Measurements from ENCODE around the gene ROCK1.
"Not testable (repeated sequence)": the region's sequence is repeated elsewhere in the genome, so short reads cannot be mapped to it uniquely, and the experiment has no call there.

The ROCK1 gene

DNA sequence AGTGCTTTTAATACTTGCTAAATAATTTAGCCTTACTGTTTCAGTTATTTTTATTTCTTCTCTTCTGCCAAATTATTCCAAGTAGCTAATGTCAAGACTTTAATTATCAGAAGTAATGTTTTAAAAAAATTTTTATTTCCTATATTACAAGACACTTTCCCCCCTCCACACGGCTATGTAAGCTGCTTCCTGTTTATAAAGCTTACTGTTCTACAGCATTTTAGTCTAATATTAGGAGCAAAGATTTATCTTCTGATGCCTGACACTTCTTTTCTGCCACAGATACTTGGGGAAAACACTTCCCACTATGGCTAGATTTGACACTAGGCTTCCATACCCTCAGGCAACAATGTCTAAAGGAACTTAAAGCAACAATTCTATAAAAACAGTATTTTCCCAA is 62.3 kb downstream of the ROCK1 start:
- no peak for DNase-seq

DNA sequence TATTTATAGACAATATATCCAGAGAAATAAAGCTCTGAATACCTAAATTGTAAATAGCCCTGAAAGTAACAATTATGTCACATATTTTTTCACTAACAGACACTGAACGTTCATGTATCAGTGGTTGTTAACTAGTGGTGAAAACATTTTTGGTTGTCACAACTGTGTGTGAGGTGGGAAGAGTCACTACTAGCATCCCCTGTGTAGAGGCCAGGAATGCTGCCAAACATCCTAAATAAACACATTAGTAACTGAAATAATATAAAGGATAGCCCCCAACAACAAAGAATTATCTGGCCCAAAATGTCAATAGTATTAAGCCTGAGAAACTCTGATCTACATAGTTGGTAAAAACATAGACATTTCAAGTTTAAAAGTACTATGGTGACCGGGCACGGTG is 64.5 kb downstream of the ROCK1 start:
- no peak for DNase-seq

DNA sequence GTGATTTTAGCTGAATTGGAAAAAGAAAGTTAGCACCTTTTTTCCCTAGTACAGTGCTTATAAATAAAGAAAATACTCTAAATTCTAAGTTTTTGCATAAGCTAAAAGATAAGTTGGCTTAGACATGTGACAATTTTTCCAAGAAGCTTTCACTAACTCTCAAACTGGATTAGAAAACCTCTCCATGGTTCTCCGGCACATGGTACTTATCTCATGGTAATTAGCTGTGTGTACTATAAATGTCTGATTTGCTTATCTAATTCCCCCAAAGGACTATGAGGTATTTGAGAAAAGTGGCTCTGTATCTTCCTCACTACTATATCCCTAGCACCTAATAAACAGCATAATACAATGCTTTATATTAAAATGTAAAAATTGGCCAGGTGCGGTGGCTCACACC is 71.1 kb downstream of the ROCK1 start:
- DNase-seq: no peak

DNA sequence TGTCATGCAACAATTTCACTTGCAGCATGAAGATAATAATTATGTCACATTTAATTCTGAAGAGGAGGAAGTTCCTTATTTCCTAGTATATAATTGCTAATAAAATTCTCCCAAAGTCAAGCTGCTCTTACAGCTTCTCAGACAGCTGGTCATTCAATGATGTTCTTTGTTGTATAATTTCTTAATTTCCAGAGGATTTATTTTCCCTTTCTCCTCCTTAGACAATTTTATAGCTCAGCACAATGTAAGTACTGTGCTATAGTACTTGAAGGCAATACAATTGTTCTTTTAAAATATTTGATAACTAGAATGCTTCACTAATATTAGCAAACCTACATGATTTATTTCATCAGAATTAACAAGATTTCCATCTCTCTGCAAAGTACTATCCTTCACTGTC is 73.4 kb downstream of the ROCK1 start:
- no peak for DNase-seq

DNA sequence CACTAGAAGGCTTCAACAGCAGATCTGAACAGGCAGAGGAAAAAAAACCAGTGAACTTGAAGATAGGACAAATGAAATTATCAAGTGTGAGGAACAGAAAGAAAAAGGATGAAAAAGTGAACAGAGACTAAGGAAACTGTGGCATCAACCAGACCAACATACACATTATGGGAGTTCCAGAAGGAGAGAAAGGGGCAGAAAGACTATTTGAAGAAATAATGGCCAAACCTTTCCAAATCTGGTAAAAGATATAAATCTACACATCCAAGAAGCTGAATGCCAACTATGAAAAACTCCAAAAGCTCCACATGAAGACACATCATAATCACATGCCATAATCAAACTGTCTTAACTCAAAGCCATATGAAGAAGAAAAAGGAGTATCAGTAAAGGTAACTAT is 79.8 kb downstream of the ROCK1 start:
- DNase-seq: no peak

DNA sequence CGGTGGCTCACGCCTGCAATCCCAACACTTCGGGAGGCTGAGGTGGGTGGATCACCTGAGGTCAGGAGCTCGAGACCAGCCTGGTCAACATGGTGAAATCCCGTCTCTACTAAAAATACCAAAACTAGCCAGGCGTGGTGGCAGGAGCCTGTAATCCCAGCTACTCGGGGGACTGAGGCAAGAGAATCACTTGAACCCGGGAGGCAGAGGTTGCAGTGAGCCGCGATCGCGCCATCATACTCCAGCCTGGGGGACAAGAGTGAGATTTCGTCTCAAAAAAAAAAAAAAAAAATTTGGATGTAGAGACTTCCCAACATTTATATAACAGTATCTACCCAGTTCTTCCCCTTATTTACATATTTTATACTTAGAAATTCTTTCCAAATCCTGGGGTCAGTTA is 93.4 kb downstream of the ROCK1 start:
- DNase-seq: not testable (repeated sequence)

DNA sequence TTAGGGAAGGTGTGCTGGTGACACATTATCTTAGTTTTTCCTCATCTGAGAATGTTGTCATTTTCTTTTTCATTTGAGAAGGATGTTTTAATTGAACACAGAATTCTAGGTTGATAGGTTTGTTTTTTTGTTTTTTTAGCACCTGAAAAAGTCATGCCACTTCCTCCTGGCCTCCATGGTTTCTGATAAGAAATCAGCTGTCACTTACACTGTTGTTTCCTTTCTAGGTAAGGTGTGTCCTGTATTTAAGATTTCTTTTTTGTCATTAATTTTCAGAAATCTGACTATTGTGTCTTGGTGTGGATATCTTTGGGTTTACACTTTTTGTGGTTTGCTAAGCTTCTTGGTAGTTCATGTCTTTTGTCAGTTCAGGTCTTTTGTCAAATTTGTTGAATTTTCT is 99.3 kb downstream of the ROCK1 start:
- DNase-seq: no peak

DNA sequence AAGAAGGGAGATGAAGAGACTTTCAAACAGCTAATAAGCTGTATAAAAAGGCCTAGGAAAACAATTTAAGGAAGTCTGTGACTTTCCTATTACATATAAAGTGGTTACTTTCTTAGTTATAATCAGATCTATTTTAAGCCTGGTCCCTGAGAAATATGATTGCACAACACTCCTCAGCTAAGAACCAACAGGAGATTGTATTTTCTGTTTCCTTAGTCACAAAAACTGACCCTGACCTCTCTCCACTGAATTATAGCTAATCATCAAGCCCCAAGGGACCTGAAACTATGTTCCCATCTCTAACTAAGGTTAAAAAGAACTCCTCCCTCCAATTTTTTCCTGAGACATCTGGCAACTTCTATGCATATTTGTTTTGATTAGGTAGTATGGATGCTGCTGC is 106.9 kb downstream of the ROCK1 start:
- no peak for DNase-seq

DNA sequence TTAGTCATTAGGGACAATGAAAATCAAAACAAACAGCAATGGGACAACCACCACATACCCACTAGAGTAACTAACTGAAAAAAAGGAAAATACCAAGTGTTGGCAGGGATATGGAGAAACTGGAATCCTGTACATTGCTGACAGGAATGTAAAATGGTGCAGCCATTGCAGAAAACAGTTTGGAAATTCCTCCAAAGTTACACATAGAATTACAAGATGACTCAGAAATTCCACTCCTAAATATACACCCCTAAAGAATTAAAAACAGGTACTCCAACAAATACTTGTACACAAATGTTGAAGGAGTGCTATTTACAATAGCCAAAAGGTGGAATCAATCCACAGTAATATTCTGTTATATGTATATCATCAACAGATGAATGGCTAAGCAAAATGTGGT is 110.9 kb downstream of the ROCK1 start:
- DNase-seq: no peak

DNA sequence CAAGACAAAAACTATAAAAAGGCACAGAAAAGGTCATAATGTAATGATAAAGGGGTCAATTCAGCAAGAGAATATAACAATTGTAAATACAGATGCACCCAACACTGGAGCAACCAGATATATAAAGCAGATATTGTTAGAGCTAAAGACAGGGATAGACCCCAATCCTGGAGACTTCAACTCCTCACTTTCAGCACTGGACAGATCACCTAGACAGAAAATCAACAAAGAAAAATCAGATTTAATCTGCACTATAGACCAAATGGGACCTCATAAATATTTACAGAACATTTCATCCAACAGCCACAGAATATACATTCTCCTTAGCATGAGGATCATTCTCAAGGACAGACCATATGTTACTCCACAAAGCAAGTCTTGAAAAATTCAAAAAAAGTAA is 114.2 kb downstream of the ROCK1 start:
- no peak for DNase-seq

DNA sequence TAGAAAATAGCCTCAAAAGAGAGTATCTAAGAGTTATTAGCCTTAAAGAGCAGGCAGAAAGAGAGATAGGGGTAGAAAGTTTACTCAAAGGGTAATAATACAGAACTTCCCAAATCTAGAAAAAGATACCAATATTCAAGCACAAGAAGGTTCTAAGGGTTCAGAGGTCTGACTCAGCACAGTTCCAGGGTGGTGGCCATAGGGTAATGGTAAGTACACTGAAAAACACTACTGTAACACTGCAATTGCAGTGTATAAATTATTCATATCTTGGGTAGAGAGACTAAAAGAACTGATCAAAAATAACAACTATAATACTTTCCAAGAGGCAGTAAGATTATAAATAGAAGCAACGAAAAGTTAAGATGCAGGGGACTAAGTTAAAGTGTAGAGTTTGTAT is 115.2 kb downstream of the ROCK1 start:
- DNase-seq: no peak

DNA sequence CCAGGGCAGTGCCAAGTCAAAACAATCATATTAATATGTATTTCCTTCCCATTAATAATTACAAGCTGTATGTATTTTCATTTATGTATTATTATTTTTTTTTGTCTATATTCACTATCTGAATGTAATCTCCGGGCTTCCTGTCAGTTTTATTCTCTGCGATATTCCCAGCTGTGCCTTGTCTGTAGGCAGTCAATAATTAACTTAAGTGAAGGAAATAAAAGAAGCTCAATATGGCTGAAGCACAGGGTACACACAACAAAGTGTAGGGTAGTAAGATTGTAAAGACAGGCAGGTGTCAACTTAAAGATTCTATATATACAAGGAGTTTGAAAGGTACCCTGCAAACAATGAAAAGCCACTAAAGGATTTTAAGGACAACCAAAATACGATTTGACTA is 122.9 kb downstream of the ROCK1 start:
- no peak for DNase-seq

DNA sequence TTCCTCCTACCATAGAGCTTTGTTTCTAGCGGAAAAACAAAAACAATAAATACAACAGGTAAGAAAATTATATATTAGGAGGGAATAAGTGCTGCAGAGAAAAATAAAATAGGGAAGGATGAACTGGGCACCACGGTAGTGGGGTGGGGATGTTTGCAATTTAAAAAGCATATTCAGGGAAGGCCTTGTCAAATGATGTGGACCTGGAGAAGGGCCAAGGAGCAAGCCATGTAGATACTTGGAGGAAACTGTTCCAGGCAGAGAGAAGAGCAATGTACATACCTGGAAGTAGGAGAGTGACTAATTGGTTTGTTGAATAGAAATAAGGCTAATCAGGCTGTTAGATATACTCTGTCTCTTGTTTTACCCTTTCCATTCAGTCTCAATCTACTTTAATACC is 136.5 kb downstream of the ROCK1 start:
- DNase-seq: no peak

DNA sequence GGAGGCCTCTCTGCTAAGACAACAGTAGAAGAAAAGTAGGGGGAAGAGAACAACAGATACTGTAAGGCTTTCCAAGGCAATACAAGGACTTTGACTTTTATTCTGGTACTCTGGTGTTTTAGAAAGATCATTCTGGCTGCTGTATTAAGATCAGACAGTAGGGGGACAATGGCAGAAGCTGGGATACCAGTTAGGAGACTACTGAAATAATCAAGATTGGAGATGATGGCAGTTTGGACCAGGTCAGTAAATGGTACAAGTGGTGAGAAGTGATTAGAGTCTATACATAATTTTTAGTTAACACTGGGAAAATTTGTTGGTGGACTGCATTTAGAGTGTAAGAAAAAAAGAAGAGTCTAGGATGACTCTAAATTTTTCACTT is 139.7 kb downstream of the ROCK1 start:
- peak in 1 of 2 donors; percentile 33 for DNase-seq

DNA sequence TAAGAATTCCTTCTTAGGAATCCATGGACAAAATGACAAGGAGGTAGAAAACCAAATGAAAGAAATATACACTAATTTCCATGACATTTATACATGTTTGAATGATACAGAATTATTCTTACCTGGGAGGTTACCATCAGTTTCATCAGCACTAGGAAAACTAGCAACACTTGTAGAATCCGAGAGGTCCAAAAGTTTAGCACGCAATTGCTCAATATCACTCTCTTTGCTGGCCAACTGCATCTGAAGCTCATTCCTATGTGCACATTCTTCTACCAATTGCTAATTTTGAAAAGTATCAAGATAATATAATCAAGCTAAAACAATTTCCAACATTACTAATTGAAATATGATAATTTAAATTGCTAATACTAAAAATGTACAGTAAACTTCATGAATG is 144.8 kb downstream of the ROCK1 start:
- DNase-seq: no peak

DNA sequence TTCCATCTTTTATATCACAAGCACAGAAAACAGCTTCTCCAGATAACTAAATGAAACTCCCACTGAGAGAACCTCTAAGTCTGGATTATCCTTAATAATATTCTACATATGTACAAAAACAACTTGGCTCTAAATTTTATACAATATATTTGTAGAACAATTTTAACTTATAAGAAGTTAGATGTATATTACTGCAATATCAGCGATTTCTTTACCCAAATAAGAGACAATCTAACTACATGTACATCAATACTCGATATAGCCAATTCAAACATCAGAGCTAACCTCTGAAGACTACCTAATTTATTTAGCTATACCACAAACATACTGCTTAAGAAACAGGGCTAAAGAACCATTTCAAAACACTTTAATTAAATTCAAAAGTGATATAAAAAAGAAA is 148.6 kb downstream of the ROCK1 start:
- DNase-seq: no peak

DNA sequence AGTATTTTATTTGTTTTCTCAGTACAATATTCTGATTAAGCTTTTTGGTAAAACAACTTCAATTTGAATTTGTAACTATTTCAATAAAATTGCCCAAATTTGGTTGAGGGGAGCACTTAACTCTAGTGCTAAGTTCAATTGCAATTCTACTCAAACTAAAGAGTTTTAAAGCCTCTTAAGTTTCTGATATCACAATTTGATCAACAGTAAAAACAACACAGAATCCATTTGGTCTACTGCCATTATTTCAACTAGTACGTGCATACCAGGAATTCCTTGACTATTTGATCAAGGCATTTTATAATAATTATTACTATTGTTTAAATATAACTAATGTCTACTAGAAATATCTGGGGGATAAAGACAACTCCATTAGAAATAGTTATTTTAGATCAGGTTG is 150.9 kb downstream of the ROCK1 start:
- DNase-seq: no peak

DNA sequence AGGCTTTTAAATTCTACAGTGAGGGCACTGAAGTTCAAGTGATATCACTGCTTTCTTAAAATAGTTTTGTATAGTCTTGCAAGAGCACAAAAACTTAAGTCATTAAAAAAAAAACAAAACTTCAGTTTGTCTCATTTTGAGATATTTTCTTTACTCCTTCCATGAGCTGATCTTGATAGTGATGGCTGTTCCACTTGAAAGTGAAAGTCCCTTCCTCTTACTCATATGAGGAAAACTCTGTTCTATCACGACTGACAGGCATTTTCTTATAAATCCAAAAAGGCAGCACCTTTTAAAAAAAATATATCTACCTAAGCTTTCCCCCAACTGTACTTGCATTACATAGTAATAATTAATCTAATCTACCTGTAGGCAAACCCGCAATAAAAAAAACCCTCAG is 160.8 kb downstream of the ROCK1 start:
- DNase-seq: not testable (repeated sequence)

Data from CD4-positive, alpha-beta T cell treated with Interleukin-1 beta for 1 hour (primary cell).